Thyroid gland (tissue), 4 donors: Measurements from ENCODE around the gene TMEM184C. TPM values are rescaled to one million over a fixed set of nuclear protein-coding genes. Genes with fewer than 3 reads are reported as not detected.

Source experiments
- DNase-seq, 2 donors: peaks; one replicate each; pipeline ENCODE4 v3.0.0-alpha.2; 2019
- H3K27ac ChIP-seq, 3 donors: fragments of 200-600 bp; sonication (generic); 1 replicate in 2 of 3; 2 replicates in 1 of 3; pipeline ENCODE4 v1.5.1; 2016 to 2019; ENCODE audit warnings: mild to moderate bottlenecking in 1 of 3, moderate library complexity in 1 of 3
- H3K27me3 ChIP-seq: fragments of 200-600 bp; sonication (generic); one replicate; pipeline ENCODE4 v1.5.1; 2019
- H3K36me3 ChIP-seq, 2 donors: fragments of 200-600 bp; sonication (generic); one replicate each; pipeline ENCODE4 v1.5.1; 2016 to 2019
- H3K4me1 ChIP-seq, 2 donors: fragments of 200-600 bp; sonication (generic); one replicate each; pipeline ENCODE4 v1.5.1; 2017 to 2019
- H3K4me3 ChIP-seq, 3 donors: fragments of 200-600 bp; sonication (generic); replicated peaks in 1 of 3; 1 replicate in 2 of 3; 2 replicates in 1 of 3; pipeline ENCODE4 v1.5.1; 2016; ENCODE audit warnings: mild to moderate bottlenecking in 1 of 3
- H3K9me3 ChIP-seq: fragments of 200-600 bp; sonication (generic); one replicate; pipeline ENCODE4 v1.5.1; 2017
- CTCF ChIP-seq, 6 experiments: fragments of 200-600 bp in 3 of 6; fragments of 450-650 bp in 3 of 6; sonication (generic) in 3 of 6; IDR thresholded peaks; one replicate each; pipeline ENCODE4 v1.5.1; 2016 to 2019; ENCODE audit warnings: antibody characterized with exemption in 6 of 6, mild to moderate bottlenecking in 2 of 6, inconsistent platforms in 1 of 6, moderate library complexity in 1 of 6
- POLR2A ChIP-seq, 2 donors: fragments of 450-650 bp; IDR thresholded peaks; one replicate each; pipeline ENCODE4 v1.6.1; 2017; ENCODE audit warnings: antibody characterized with exemption in 2 of 2, mild to moderate bottlenecking in 2 of 2, moderate library complexity in 1 of 2
- WGBS, 2 donors: methylation state at CpG; one replicate each; pipeline ENCODE4 v1.1.5; 2017; 5-methylcytosine and 5-hydroxymethylcytosine counted together
- intact Hi-C: fragments of 100-400 bp; cut with DNase I; formaldehyde crosslinking; loops from one replicate; pipeline ENCODE4 v1.15.1; 2023
- total RNA-seq, 4 donors: library from RNA; depleted of rRNA; stranded (reverse); fragments of >200 nt; gene quantifications; one replicate each; pipeline ENCODE4 v1.2.3, GENCODE V29; 2016

The TMEM184C gene
- total RNA-seq, 4 donors from 2014 or later, result 69.6 to 98.5 (median 82.5) TPM

- no peak overlapping the region for H3K27ac ChIP-seq
- H3K27me3 ChIP-seq, result no peaks in the 10 kb centered on the region
- H3K36me3 ChIP-seq, result no peaks in the 10 kb centered on the region
- TF ChIP-seq POLR2A (IDR thresholded peaks at IDR 0.05) (no peak), CTCF (IDR thresholded peaks at IDR 0.05) (no peak)
- intact Hi-C loops, result loop anchor here (5.0 to 10.0 kb wide), 2 partner anchors 74 to 274 kb away; no protein-coding TSS in a partner anchor
- peaks cover 0 to 12% of the 10 kb centered on the region in 2 donors for H3K4me1 ChIP-seq
- H3K4me3 ChIP-seq, result no peak overlapping the region
- no peak for DNase-seq
- H3K9me3 ChIP-seq, result no peaks in the 10 kb centered on the region
These were observed 26.1 kb upstream of the TMEM184C start for GRCh38 chr4:147591106-147591505.

DNA sequence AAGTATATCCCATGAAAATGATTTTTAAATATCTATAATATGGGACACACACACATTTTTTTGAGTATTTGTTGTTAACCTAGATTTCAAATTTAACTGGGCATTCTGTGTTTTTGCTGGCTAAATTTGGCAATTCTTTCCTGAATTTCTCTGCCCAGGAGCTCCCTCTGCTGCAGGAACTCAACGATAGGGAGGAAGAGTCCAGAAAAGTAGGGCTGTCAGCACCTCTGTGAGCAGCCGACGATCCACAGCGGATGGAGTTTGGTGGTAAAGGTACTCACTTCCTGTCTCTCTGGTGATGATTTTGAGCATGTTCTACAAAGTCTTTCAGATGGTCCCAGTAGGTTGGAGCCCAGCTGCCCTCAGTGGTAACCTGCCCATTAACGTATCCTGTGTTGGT is 23.1 kb upstream of the TMEM184C start:
- Histone ChIP-seq H3K9me3 (no peaks in the 10 kb centered on the region), H3K27ac (no peak overlapping the region), H3K4me3 (no peak overlapping the region), H3K36me3 (no peaks in the 10 kb centered on the region), H3K27me3 (no peaks in the 10 kb centered on the region), H3K4me1 (peaks cover 6 to 34% of the 10 kb centered on the region in 2 donors)
- peak in 1 of 2 donors; percentile 8 for DNase-seq
- intact Hi-C loops, result loop anchor here (5.0 to 10.0 kb wide), 2 partner anchors 77 to 271 kb away; no protein-coding TSS in a partner anchor
- TF ChIP-seq CTCF (IDR thresholded peaks at IDR 0.05) (no peak), POLR2A (IDR thresholded peaks at IDR 0.05) (no peak)
- WGBS, 2 donors, result 62 to 83% methylated on average over 5 of the region's 5 CpGs

GRCh38 chr4:147594578-147594977 is 22.6 kb upstream of the TMEM184C start:
- no peak for DNase-seq
- no peaks in the 10 kb centered on the region for H3K9me3 ChIP-seq
- TF ChIP-seq POLR2A (IDR thresholded peaks at IDR 0.05) (no peak), CTCF (IDR thresholded peaks at IDR 0.05) (no peak)
- H3K36me3 ChIP-seq, result no peaks in the 10 kb centered on the region
- WGBS, 2 donors, result 76 to 85% methylated on average over 2 of the region's 2 CpGs
- H3K4me3 ChIP-seq, result no peak overlapping the region
- no peak overlapping the region for H3K27ac ChIP-seq
- intact Hi-C loops, result loop anchor here (5.0 to 10.0 kb wide), 2 partner anchors 77 to 270 kb away; no protein-coding TSS in a partner anchor
- no peaks in the 10 kb centered on the region for H3K27me3 ChIP-seq
- peaks cover 6 to 31% of the 10 kb centered on the region in 2 donors for H3K4me1 ChIP-seq

- H3K36me3 ChIP-seq, result no peaks in the 10 kb centered on the region
- H3K27ac ChIP-seq, result peak overlapping the region; percentile 81 to 94 (median 86)
- H3K4me1 ChIP-seq, result peaks cover 6 to 29% of the 10 kb centered on the region in 2 donors
- peak in 3 of 6 experiments; percentile 29 to 35 (median 30) for TF ChIP-seq CTCF (IDR thresholded peaks at IDR 0.05)
- no peak for TF ChIP-seq POLR2A (IDR thresholded peaks at IDR 0.05)
- WGBS, 2 donors, result 63 to 66% methylated on average over 1 of the region's 1 CpG
- no peak for DNase-seq
- H3K27me3 ChIP-seq, result no peaks in the 10 kb centered on the region
- no peak overlapping the region for H3K4me3 ChIP-seq
- H3K9me3 ChIP-seq, result no peaks in the 10 kb centered on the region
- intact Hi-C loops, result loop anchor here (10.0 kb wide), 1 partner anchor 268 kb away; no protein-coding TSS in a partner anchor
These were observed 20.8 kb upstream of the TMEM184C start for GRCh38 chr4:147596377-147596776.

- intact Hi-C loops, result loop anchor here (10.0 kb wide), 1 partner anchor 268 kb away; no protein-coding TSS in a partner anchor
- DNase-seq, result peak; percentile 87 to 93
- Histone ChIP-seq H3K4me1 (peaks cover 6 to 29% of the 10 kb centered on the region in 2 donors), H3K9me3 (no peaks in the 10 kb centered on the region), H3K27ac (peak overlapping the region; percentile 81 to 94 (median 86)), H3K27me3 (no peaks in the 10 kb centered on the region), H3K4me3 (no peak overlapping the region), H3K36me3 (no peaks in the 10 kb centered on the region)
- no peak for TF ChIP-seq CTCF (IDR thresholded peaks at IDR 0.05)
- TF ChIP-seq POLR2A (IDR thresholded peaks at IDR 0.05), result no peak
- 37 to 43% methylated on average over 1 of the region's 1 CpG for WGBS, 2 donors
These were observed 20.2 kb upstream of the TMEM184C start for GRCh38 chr4:147596981-147597380.
